HG02938 (cell line): Measurements from ENCODE around the gene FBXW10B.
"Not testable (repeated sequence)": the region's sequence is repeated elsewhere in the genome, so short reads cannot be mapped to it uniquely, and the experiment has no call there.

Source experiments
- ATAC-seq: cut with Tn5 transposase; IDR thresholded peaks from one replicate; pipeline ENCODE4 v1.9.1; 2021; ENCODE audit warnings: mild to moderate bottlenecking, moderate library complexity; ENCODE audit not compliant: unreplicated experiment

FBXW10B gene, protein sequence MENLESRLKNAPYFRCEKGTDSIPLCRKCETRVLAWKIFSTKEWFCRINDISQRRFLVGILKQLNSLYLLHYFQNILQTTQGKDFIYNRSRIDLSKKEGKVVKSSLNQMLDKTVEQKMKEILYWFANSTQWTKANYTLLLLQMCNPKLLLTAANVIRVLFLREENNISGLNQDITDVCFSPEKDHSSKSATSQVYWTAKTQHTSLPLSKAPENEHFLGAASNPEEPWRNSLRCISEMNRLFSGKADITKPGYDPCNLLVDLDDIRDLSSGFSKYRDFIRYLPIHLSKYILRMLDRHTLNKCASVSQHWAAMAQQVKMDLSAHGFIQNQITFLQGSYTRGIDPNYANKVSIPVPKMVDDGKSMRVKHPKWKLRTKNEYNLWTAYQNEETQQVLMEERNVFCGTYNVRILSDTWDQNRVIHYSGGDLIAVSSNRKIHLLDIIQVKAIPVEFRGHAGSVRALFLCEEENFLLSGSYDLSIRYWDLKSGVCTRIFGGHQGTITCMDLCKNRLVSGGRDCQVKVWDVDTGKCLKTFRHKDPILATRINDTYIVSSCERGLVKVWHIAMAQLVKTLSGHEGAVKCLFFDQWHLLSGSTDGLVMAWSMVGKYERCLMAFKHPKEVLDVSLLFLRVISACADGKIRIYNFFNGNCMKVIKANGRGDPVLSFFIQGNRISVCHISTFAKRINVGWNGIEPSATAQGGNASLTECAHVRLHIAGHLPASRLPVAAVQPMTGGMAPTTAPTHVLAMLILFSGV

GRCh38 chr17:15619331-15620058 is at the start of gene FBXW10B:
TSS of gene FBXW10B (minus strand) at chr17:15619704. CDS start at chr17:15619512, 192 bp downstream.
- not testable (repeated sequence) for ATAC-seq

- ATAC-seq: no peak
Measured at GRCh38 chr17:15663691-15664090, 44.2 kb upstream of the FBXW10B start.

- ATAC-seq: no peak
Measured at GRCh38 chr17:15663176-15663575, 43.7 kb upstream of the FBXW10B start.

DNA sequence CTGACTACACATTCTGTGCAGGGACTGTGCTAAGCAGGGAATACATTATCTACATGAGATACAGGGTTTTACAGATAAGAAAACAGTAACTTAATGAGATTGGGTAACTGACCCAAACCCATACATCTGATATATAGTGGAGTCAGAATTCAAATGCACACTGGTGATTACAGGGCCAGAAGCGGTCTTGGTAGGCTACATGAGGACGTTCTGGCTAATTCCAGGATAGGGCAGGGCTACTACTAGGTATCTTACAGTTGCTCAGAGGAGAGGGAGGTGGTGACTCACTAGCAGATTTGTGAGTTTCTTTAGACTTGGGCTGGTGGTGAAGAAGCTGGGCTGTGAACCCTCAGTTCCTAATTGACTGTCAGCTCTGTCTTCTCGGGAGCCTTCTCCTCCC is 43.2 kb upstream of the FBXW10B start:
- ATAC-seq: no peak

DNA sequence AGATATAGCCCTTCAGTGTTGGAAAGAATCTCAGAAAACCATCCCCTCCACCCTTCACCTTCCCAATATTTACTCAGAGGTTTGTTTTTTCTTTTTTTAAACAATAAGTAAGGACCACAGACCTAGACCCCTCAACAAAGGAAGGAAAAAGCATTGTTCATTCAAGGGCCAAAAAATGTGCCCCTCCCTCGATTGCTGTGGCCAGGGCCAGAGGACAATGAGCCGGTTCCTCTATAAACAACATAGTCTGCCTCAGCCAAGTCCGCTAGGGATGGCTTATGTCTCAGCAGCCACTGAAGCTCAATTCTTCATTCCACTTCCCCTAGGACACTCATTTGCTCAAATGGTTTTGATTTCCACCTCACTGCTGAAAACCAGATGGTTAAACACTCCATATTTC is 40.6 kb upstream of the FBXW10B start:
- no peak for ATAC-seq

GRCh38 chr17:15659663-15660062 is 40.2 kb upstream of the FBXW10B start:
- no peak for ATAC-seq

GRCh38 chr17:15659236-15659635 is 39.7 kb upstream of the FBXW10B start:
- ATAC-seq: no peak

- no peak for ATAC-seq
Measured at GRCh38 chr17:15658296-15658695, 38.8 kb upstream of the FBXW10B start.

DNA sequence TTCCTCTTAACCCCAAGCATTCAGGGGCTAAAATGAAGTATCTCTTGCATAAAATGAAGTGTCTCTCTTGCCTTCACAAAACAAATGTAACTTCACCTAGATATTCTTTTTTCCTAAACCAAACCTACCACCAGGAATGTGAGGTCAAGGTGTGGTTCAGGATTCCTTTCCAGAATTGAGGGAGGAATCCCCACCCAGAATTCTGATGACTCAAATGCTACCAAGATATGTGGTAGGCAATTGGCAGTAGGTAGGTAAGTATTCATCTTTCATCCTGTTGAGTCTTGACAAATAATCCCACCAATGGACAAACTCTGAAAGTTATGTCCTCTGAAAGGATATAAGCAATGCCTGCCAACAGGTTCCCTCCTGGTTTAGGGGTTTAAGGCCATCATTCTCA is 38.4 kb upstream of the FBXW10B start:
- no peak for ATAC-seq

DNA sequence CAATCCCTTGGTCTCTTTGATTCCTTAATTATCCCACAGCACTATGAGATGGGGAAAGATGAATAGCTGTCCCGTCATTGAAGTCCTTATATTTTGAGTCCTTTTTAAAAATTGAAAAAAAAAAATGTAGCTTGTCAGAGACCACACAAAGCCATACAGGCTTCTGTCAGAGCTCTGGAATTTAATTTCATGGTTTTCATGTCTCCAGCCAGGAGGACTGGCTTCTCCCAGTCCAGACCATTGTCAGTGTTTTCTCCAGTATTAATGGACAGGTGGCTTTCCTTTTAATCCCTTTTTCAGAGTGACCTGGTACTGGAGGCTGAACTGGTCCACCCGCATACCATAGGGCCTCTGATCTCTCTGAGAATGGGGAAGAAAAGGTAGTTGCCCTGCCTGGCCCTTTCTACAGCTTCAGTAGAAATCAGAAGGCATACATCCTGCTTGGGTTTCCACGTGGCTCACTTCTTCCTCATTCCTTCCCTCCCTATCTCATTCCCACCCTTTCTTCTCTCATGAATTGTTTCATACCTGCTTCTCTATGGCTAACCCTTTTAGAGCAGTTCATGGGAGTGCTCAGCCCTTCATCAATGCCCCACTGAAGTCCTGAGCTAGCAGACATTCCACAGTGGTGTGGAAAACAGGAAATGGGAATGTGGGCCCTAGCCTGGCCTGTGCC is 35.5 kb upstream of the FBXW10B start:
- no peak for ATAC-seq

DNA sequence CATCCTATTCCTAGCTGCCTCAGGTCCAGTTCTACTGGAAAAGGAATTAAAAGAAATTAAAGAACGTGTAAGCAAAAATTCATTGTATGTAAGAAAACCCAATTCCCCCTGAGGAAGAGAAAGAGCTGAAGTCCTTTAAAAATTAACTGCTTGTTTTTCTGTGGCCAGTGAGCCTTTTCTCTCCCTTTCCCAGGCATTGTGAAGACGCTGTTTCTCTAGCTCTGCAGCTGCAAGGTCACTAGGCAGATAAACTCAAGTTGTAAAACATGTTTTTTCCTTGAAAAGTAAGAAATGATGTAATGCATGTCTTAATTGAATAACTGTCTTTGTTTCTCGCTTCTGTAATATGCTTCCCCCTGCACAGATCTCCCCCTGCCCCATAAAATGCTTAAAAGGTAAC is 34.9 kb upstream of the FBXW10B start:
- ATAC-seq: not testable (repeated sequence)

DNA sequence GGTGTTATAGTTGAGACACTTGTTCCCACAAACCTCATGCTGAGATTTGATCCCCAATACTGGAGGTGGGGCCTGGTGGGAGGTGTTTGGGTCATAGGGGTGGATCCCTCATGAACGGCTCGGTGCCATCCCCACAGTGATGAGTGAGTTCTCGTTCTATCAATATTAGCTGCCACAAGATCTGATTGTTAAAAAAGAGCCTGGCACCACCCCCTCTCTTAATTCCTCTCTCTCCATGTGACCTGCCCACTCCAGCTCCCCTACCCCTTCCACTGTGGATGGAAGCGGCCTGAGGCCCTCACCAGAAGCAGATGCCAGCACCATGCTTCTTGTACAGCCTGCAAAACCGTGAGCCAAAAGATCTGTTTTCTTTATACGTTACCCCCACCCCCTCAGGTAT is 33.5 kb upstream of the FBXW10B start:
- no peak for ATAC-seq

DNA sequence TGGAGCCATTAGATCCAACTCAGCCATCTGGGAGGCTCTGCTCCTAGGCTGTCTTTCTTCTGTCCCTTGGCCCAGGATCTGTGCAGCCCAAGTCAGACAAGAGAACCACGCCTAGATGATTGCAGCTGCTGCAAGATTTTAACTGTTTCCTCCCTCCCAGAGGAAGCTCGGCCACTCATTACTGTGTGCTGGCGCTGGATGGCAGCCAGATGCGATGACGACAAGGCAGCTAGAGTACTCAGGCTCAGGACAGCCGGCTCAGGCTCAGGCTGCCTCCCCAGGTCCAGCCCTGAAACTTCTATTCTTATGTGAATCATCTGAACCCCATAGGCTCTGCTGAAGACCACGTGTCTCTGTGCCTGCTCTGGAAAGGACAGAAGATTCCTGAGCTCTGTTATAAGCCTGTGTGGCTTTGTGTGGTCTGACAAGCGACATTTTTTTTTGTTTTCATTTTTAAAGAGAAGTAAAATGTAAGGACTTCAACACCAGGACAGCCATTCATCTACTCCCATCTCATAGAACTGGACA is 32.1 kb upstream of the FBXW10B start:
- peak; percentile 87 for ATAC-seq

GRCh38 chr17:15650741-15651582 is 31.5 kb upstream of the FBXW10B start:
- no peak for ATAC-seq

- no peak for ATAC-seq
Measured at GRCh38 chr17:15649861-15650421, 30.4 kb upstream of the FBXW10B start.

- no peak for ATAC-seq
Measured at GRCh38 chr17:15648386-15648785, 28.9 kb upstream of the FBXW10B start.

DNA sequence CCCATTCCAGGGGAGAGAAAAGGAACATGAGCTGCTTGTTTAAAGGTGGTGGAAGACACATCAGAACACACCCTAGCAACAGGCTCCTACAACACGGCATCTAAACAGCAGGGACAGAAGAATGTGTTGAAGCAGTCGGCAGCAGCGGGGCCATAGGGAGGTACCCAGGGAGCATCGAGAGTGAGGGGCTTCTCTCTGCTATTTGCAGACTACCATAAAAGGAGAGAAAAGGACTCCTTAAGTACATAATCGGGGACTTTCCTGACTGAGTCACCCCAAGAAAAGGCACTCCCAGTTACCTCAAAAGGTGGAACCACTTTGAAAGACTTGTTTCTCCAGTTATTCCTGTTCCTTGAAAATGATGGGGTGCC is 26.4 kb upstream of the FBXW10B start:
- not testable (repeated sequence) for ATAC-seq

- not testable (repeated sequence) for ATAC-seq
Measured at GRCh38 chr17:15645099-15645941, 25.8 kb upstream of the FBXW10B start.
